ENCODE results near the gene ANKS1A.

DNA sequence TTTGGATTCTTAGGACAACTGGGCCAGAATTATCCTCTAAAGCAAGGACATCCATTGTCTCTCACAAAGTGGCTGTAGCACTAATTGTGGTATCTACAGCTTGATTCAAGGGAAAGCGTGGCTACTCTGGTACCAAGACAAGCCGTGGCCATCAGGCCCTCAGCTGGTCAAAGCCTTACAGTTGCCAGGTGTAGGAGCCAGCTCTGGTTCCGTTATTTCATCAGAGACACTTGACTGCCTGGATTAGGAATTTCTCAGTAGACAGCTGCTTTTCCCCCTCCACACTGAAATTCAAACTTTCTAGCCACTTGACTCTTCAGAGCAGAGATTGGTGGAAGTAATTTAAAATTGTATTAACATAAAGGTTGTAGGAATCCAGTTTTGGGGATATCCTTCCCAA is 104.2 kb downstream of the ANKS1A start:
- TF ChIP-seq CTCF (IDR thresholded peaks at IDR 0.05) (no peak), POLR2AphosphoS5 (IDR thresholded peaks at IDR 0.05) (no peak)
